HPDE6-E6E7 (cell line): ENCODE measurements around the gene ZNF716.
"Not testable (repeated sequence)": the region's sequence is repeated elsewhere in the genome, so short reads cannot be mapped to it uniquely, and the experiment has no call there.

Experiments used
- DNase-seq: peaks from one replicate; pipeline ENCODE4 v3.0.0; 2011; ENCODE audit warnings: missing footprints; ENCODE audit errors: extremely low spot score

ZNF716 gene

GRCh38 chr7:57449904-57450303 is at the start of gene ZNF716:
TSS of gene ZNF716 (plus strand) at chr7:57450177. CDS start at chr7:57450289, 112 bp downstream.
- no peak for DNase-seq

- DNase-seq = no peak
These were observed 49.3 kb upstream of the ZNF716 start for GRCh38 chr7:57400531-57401155.

DNA sequence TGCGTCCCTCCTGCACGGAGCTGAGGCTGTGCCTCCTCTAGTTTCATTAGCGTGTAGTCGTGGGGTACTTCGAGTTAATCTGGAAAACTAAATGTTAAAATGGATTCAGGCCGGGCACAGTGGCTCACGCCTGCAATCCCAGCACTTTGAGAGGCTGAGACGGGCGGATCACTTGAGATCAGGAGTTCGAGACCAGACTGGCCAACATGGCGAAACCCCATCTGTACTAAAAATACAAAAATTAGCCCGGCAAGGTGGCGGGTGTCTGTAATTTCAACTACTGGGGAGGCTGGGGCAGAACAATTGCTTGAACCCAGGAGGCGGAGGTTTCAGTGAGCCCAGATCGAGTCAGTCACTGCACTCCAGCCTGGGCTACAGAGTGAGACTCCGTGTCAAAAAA is 46.9 kb upstream of the ZNF716 start:
- DNase-seq = not testable (repeated sequence)

DNA sequence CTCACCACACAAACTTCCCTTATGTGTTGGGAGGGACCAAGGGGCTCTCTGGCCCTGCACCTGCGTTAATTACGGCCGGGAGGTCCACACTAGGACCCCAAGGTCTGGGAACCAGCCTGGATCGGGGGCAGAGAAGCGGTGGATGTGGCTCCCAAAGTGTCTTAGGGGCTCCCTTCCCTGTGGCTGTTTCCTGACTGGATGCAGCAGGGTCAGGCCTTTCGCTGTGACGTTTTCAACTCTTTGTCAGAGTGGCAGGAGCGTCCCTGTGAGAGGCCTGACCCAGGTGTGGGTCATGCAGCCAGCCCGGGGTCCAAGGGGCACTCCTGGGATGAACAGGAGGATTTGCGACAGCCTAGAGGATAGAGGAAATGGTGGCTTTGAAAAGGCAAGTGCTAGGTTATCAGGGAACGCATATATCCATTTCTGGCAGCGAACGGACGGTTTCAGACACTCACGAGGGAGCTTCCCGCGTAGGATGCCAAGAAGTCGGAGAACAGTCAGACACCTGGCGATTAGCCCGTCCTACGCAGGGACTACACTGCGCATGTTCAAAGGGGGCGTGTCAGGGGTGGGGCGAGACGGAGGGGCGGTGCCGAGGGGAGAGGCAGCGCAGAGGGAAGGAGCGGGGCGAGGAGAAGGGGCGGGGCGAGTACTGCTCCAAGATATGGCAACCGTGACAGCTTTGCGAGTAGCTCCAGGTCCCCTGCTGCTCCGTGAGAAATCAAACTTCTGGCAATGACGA is 46.2 kb upstream of the ZNF716 start:
- no peak for DNase-seq

DNA sequence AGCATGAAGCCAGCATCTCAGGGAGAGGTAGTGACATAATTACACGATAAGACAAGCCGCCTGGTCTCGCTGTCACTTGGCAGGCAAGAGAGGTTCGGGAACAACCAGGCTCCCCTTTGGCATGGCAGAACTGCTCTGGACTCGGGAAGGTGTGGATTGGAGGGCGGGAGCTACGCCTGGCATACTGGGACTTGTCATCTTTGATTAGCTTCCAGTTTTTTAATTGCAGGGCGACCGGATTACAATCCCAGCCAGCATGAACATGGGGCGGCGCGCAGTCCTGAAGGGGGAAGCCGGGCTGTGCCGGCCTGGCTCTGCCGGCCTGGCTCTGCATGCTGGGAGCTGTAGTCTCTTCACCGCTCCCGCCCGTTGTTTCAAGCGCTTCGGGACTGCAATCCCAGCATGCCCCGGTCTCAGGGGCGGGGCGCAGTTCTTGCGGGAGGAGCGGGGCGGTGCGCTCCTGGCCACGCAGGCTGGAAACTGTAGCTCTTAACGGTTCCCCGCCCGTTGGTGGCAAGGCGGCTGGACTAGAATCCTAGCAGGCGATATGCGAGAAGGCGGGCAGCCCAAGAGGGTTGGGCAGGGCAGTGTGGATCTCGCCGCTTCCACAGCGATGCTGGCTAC is 45.5 kb upstream of the ZNF716 start:
- no peak for DNase-seq

GRCh38 chr7:57404967-57405421 is 45.0 kb upstream of the ZNF716 start:
- DNase-seq = no peak

- no peak for DNase-seq
These were observed 42.9 kb upstream of the ZNF716 start for GRCh38 chr7:57407125-57407524.

- DNase-seq = no peak
These were observed 37.8 kb upstream of the ZNF716 start for GRCh38 chr7:57412168-57412567.

DNA sequence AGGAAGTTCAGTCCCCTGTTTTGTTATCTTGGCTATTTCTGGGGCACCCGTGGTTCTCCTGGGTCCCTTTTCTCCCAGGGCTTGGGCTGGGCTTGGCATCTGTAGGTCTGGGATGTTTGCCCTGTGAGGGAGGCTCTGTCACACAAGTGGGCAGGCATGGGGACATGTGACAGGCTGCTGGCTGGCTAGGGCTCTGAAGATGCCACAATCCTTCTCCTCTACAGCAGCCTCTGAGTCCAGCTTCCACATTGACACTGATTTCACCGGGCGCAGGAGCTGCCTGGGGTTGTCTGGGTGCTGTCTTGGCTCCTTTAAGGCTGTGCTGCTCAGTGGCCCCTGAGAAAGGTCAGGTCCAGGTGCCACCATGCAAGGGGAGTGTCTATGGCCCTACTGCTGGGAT is 37.4 kb upstream of the ZNF716 start:
- no peak for DNase-seq

- no peak for DNase-seq
These were observed 36.2 kb upstream of the ZNF716 start for GRCh38 chr7:57413529-57414398.

DNA sequence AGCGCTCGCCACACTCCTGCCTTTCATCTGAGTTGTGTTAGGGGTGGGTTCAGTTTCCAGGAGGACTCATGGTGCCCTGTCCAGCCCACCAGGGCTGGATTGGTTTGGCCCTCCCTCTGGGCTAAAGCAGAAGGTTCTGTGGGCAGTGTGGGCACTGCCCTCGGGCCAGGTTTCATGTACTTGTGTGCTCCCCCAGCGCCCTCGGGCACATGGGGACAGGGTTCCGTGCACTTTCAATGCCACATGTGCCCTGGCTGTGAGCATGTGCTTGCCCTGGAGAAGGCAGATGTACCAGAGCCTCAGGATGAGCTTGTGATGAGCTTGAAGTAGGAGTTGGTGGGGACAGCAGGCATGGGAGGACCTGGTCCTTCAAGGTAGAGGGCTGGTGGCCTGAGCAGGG is 35.6 kb upstream of the ZNF716 start:
- DNase-seq = no peak

DNA sequence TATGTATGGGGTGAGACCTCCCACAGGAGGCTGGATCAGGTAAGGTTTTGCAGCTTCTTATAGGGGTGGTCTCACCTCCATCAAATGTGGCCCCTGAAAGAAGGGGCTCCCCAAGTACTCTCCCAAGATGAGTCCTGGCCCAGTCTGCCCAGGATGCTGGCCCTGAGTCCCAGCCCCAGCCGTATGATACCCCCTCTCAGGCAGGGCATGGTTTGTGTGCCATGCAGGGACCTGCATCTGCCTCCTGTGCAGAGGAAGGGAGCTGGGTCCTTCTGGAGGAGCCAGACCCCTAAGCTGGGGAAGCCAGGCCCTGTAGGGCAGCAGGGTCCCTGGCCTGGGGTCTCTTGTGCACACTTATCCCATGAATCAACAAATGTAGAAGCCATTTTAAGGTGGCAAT is 35.1 kb upstream of the ZNF716 start:
- no peak for DNase-seq

DNA sequence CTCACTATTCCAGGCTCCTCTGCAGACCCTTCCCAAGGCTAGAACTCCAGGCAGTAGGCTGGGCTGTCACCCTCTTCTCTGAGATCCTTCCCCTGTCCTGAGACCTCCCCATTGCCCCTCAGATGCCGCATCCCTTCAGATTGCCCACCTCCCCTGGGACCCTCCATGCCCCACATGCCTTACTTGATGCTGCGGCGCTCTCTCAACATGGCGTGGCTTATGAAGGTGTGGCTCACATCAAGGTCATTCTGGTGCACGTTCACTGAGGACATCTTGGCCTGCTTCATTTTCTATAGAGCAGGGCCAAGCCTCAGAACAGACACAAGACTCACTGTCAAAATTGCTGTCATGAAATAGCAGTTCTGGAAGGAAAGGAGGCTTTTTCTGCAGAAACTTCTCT is 34.7 kb upstream of the ZNF716 start:
- no peak for DNase-seq

GRCh38 chr7:57415730-57416129 is 34.2 kb upstream of the ZNF716 start:
- DNase-seq = no peak

DNA sequence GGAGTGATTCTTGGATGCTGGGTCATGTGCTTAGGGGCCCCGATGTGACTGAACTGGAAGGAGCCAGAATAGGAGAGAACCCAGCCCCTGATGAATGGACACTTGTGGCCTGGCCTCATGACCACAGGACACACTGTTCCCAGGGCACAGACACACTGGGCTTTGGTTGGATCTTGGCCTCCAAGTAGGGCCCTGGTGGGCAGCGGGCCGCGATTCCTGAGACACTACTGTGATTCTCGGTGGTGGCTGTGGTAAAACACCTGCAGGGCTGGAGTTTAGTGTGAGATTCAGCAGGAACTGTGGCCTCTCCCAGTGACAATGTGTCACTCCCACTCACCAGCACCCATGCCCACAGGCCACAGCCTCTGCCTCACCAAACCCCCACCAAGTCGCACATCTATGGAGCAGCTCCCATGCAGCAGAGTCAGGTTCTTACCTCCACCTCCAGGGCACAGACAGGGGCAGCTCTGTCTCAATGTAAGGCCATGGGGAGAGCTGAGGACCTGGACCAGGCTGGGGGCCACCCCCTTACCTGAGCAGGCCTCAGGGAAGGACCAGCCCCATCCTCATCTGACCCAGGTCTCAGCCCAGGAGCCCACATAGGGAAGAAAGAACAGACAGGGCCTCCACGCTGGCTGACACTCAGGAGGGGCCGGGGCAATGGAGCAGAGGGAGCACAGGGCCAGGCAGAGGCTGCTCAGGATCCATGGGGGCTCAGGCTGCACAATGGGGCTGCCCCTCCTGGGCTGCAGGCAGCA is 33.2 kb upstream of the ZNF716 start:
- DNase-seq = no peak

DNA sequence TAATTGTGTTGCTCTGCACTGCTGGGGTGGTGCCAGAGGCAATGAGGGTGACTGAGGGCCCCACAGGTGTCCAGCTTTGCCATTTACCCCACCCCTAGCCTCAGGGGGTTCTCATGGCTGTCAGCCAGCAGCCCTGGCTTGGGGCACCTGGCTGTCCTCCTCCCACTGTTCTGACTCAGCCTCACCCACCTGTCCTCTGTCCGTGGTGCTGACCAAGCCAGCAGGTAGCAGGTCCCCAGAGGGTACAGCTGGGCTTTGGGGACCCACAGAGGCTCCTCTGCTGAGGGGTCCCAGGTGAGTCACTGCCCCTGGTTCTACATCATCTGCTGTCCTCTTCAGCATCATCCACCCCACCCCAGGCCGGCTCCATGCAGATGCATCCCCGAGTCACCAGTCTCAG is 32.2 kb upstream of the ZNF716 start:
- DNase-seq = no peak

GRCh38 chr7:57423768-57424167 is 26.2 kb upstream of the ZNF716 start:
- DNase-seq = no peak

GRCh38 chr7:57424515-57425238 is 25.3 kb upstream of the ZNF716 start:
- DNase-seq = no peak

DNA sequence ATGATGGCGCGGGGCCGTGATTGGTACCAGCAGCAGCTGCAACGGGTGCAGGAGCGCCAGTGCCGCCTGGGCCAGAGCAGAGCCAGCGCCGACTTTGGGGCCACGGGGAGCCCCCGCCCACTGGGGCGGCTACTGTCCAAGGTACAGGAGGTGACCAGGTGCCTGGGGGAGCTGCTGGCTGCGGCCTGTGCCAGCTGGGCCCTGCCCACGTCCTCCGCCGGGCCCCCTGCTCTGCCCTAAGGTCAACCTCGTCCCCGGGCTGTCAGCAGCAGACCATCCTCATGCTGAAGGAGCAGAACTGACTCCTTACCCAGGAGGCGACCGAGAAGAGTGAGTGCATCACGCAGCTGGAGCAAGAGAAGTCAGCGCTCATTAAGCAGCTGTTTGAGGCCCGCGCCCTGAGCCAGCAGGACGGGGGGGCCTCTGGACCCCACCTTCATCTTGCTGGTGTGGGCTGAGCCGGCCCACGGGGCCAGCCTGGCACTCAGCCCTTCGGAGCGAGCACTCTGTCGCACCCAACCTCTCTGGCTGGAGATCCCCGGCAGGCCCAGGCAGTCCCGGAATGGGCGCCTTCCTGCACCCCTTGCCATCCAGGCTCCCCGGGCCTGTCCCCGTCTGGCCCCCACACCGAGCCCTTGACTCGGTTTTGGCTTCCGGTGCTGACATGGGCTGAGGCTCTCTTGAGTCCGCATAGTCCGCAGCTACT is 24.6 kb upstream of the ZNF716 start:
- no peak for DNase-seq
